OCI-M2 (cell line): ENCODE results near the gene LRPAP1.

Experiments
- DNase-seq: peaks from one replicate; lab custom pipeline; 2025; ENCODE audit not compliant: unreplicated experiment; lab: John Stamatoyannopoulos, UW

The LRPAP1 gene

DNA sequence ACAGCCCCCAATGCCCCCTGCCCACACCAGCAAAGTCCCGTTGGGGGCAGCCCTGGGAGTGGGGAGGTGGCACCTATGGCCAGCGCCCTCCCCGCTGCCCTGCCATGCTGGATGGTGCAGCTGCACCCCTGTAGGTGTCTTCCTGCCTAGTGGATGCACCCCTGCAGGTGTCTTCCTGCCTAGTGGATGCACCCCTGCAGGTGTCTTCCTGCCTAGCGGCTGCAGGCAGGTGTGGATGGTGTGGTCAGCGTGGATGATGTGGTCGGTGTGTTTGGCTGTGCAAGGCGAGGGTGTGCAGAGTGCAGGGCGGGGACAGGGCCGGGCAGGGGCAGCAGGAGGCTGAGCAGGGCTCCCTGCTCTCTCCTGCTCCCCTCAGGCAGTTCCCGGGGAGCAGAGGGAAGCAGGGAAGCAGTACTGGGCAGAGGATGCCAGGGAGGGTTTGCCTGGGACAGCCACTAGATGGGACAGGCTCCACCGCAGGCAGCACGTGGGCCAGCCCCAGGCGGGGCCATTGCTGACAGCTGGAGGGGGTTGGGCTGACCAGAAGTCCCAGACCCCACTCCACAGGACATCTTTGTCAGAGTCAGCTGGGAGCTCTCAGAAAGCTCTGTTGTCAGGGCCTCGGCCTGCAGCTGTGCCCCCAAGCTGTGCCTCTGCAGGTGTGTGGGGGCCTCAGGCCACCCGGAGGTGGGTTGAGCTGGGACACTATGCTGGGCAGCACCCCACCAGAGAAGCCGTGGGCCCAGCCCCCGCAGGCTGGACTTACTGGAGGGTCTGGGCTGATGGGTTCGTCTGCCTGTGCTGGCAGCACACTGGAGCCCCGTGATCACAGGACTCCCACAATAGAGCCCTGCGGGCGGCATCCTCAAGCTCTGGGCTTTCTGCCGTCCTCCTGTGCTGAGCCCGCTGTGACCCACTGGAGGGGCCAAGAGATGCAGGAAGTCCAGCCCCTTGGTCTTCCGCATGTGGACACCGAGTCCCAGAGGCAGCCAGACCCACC lies 45.4 kb downstream of the LRPAP1 start:
- DNase-seq = no peak

DNA sequence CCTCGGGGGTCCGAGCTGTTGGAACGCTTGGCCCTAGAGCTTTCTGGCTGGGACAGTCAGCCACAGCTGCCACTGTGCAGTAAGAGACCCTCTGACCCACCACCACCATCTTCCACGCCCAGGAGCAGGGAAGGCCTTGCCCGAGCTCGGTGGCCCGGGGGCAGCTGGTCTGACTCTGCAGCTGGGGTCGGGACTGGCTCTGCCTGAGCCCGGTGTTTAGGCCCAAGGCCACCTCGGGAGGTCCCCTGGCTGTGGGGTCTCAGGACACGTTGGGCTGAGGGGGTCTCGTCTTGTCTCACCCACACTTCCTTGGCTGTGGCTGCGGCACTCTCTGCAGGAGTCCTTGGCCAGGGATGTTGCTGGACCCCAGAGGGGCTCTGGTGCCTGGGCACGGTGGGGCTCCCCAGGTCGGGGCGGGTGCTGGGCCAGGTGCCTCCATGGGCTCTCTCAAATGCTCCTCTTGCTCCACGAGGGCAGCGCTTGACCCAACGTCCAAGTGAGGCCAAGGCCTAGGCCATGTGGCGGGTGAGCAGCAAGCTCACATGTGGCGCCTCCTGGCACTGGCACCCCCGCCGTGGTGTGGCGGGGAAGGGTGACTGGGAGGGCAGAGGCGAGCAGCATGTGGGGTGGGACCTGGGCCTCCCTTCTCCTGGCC lies 46.2 kb downstream of the LRPAP1 start:
- DNase-seq = no peak

DNA sequence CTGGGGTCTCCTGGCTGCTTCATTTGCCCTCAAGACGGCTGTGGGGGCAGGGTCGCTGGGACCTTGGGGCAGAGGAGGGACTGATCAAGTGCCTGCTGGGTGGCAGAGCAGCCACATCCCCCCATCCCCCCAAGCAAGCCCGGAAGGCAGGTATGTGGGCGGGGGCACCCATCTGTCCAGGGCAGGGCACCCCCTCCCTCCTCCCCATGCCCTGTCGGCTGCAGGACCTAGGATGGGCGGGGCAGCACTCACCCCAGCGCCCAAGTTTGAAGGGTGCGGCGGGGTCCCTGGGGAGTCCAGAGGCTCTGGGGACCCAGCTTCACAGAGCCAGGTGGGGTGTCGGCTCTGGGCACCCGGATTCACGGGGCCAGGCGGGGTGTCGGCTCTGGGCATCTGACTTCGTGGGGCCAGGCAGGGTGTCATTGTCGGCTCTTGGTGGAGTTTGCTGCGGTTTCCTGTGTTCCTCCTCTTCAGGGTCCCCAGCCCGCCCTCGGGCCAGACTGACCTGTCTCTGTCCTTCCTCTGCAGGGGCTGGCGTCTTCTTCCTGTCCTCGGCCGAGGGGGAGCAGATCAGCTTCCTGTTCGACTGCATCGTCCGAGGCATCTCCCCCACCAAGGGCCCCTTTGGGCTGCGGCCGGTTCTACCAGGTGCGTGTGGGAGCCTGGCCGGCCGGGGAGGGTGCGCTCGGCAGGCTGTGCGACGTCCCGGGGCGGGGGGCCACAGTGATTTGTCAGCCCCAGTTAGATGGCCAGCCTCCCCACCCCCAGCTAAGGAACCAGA lies 47.0 kb downstream of the LRPAP1 start:
- no peak for DNase-seq

DNA sequence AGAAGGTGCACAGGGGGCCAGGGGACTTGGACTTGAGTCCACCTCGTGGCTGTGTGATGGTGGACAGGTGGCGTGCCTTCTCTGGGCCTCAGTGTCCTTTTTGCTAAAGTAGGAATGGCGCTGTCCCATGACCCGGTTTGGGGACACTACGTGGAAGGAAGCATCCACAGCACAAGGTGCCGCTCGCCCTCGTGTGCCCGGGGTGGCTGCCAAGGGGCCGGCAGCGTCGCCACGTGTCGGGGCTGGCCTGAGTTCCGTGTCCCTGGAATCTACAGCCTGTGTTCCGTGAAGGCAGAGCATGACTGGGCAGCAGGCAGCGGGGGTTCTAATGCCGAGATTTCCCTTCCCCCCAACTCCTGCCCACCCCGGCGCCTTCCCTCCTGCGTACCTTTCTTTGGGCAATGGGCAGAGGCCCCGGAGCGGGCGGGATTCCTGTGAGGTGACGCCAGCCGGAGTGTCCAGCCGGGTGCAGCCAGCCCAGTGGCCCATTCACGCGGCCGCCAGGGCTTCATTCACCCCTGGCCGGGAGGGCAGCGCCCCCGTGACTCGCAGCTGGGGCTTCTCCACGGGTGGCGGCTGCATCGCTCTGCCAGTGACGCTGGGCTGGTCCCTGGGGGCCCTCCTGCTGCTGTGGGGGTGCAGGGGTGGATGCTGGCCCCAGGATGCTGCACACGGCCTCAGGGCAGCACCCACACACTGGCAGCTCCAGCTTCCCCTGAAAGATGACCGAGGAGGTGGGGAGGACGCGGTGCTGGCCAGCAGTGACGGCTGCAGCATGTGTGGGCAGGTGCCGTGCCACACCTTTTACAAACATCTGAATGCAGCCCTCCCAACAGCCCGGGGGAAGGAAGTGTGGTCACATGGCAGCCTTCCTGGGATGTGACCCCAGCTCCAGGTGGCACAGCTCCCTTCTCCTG lies 47.9 kb downstream of the LRPAP1 start:
- DNase-seq = no peak

DNA sequence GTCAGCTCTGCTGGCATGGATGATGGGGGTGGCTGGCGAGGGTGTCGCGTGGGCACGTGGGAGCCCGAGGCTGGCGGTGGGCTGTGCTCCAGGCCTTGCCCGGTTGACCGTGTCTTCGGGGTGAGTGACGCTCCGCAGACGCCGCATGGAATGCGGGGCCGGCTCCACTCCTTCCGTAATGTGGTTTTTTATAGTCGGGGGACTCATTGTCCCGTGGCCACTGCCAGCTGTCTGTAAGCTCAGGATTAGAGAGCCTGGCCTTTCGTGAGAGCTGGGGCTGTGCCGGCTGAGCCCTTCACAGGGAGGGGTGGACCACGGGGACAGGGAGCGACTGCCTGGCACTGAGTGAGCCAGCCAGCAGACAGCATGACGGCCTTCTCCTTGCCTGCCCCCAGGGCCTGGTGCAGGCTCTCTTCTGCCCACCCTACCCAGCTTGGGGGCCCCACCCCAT lies 48.7 kb downstream of the LRPAP1 start:
- DNase-seq = no peak

DNA sequence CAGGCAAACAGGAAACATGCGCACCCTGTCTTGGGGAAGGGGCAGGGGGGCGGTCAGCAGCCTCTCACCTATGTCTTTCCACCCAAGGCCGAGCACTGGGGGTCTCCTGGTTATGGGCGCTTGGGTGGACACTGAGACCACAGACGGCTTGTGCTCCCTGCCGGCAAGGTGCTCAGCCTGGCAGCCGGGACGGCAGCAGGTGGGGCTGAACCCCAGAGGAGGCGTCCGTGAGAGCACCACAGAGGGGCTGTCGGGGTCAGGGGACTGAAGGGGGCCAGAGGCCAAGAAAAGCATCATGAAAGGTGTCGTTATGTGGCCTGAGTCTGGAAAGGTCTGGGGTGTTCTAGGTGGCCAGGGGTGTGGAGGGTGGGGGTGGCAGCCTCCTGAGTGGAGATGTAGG lies 49.5 kb downstream of the LRPAP1 start:
- DNase-seq = no peak

DNA sequence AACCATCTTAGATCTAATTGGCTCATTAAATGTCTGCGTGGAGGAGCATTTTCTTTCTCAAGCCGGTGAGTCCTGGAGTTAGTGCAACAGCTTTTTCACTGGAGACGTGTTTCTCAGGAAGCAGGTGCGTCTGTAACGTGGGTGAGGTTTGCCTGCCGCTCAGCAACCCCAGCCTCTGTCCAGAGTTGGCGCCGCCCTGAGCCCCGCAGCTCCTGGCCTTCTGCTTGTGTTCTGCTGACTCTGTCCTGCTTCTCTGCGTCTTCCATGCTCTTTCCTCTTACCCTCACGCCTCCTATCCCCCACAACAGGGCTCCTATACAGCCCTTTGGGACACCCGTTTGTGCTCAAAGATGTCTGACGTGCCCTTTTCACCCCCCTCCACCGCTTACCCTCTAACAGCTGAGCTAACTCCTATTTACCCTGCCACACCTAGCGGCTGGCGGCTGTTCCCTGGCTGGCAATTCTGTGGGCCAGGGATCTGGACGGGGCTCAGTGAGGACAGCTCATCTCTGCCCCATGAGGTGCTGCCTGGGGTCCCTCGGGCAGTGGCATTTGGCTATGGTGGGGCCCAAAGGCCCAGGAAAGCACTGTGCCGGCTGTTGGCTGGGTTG lies 50.3 kb downstream of the LRPAP1 start:
- DNase-seq = no peak

DNA sequence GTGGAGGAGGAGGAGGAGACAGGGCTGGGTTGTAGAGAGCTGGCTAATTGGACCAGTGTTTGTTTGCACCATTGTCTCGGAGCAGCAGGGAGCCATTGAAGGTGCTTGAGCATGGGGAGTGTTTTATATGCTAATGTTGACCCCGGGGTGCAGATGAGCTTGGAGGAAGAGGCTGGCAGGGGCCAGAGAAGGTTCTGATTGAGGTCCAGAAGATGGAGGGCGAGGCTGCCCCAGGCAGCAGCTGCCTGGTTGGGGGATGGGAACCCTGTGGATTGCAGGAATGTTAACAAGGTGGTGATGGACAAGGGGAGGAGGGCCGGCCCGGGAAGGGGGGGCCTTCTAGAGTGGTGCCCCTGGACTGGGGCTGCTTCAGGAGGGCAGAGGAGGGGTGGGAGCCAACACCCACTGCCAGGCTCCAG lies 51.1 kb downstream of the LRPAP1 start:
- DNase-seq = no peak

DNA sequence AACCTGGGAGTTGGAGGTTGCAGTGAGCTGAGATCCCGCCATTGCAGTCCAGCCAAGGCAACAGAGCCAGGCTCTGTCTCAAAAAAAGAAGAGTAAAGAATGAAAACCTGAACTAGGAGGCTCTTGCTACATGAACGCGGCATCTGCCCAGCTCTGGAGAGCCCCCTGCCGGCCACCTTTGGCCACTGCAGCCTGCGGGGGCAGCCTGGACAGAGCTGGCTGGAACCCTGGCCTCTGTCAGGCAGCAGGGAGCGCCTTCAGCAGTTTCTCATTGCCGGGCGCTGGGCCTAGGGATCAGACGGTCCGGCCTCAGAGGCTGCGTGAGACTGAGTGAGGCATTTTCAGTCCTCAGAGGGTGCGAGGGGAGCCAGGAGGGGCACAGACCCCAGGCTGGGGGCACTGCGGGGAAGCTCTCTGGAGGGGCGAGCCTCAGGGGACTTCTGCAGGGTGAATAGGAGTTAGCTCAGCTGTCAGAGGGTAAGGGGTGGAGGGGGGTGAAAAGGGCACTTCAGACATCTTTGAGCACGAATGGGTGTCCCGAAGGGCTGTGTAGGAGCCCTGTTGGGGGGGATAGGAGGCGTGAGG lies 51.6 kb downstream of the LRPAP1 start:
- peak; percentile 20 for DNase-seq

DNA sequence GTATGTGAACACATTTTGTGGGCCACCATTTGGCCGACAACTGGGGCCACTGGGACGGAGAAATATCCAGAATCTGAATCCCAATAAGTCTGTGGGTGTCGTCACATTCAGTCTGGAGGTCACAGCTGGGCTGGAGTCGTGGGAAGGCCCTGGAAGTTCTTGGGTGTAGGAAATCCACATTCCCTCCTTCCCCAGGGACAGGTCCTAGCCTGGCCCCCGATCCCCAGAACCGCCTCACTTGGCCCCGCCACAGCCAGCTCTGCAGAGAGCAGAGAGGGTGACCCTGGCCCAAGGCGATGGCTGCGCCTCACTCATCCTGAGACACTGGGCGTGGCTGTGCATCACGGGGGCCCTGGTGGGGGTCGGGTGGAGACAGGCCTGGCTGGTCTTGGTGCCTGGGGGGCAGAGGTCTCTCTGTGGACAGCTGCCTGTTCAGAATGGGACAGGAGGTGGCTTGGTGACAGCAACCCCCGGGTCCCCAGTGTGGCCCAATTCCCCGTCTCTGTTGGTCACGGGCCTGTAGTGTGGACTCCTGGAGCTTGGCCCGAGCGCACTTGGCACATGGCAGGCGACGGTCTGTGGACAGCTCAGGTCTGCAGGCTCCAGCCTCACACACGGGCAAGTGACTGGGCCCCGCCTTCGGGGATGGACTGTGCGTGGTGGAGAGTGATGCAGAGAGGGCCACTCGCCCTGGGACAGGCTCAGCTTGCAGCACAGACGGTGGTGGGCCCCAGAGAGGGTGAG lies 52.7 kb downstream of the LRPAP1 start:
- no peak for DNase-seq

DNA sequence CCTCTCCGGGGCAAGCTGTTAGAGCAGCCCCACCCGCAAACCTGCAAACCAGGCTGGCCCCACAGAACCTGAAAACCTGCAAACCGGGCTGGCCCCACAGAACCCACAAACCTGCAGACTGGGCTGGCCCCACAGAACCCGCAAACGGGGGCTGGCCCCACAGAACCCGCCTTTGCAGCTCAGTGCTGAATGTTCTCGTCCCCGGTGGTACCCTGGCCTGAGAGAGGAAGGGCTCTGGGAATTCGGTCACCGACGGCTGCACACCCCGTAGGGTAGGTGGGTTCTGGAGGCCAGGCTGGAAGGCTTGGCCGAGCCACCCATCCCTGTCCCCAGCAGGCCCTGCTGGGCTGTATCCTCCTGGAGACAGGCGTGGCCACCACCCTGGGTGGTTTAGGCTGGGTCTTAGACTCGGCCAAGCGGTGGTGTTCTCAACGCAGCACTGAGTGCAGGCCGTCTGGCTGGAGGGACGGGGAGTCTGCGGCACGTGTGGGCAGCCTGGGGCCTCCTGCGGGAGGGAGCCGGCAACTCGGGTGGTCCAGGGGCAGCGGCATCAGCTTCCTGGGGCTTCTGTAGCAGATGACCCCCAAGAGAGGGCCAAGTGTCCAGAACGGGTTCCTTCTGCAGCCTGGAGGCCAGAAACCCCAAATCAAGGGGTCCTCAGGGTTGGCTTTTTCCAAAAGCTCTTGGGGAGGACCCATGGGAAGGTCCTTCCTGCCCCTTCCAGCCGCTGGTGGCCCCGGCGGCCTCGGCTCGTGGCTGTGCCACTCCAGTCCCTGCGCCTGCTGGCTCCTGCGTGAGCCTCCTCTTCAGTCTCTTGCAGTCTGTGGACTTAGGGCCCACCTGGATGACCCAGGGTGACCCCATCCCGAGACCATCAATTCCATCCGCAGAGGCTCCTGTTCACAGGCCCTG lies 53.5 kb downstream of the LRPAP1 start:
- DNase-seq = no peak

DNA sequence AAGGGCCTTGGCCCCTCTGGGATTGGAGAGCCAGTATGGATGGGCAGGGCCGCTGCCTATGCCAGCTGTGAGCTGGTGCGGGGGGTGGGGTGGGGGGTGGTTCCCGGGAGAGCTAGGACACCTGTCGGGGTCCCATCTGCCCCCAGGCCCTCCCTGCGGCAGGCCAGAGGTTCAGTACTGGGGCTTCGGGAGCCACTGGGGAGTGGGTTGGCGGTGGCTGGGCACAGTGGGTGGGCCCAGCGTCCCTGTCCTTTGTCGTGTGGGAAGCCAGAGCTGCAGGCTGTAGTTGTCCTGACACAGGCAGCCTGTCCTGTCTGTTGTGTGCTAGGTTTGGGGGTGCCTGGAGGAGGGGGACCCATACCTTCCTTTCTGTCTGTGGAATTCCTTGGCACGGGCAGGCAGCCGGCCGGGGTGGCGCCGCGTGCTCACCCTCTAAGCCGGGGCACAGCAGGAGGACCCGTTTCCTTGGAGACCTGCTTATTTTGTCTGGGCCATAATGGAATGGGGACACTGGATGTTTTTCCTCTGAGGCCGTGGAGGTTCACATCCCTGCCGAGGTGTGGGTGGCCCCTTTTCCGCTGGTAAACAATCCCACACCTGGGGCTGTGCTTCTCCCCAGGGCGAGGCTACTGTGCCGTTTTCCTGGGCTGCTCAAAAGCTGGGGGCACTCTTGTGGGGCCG lies 54.3 kb downstream of the LRPAP1 start:
- no peak for DNase-seq

DNA sequence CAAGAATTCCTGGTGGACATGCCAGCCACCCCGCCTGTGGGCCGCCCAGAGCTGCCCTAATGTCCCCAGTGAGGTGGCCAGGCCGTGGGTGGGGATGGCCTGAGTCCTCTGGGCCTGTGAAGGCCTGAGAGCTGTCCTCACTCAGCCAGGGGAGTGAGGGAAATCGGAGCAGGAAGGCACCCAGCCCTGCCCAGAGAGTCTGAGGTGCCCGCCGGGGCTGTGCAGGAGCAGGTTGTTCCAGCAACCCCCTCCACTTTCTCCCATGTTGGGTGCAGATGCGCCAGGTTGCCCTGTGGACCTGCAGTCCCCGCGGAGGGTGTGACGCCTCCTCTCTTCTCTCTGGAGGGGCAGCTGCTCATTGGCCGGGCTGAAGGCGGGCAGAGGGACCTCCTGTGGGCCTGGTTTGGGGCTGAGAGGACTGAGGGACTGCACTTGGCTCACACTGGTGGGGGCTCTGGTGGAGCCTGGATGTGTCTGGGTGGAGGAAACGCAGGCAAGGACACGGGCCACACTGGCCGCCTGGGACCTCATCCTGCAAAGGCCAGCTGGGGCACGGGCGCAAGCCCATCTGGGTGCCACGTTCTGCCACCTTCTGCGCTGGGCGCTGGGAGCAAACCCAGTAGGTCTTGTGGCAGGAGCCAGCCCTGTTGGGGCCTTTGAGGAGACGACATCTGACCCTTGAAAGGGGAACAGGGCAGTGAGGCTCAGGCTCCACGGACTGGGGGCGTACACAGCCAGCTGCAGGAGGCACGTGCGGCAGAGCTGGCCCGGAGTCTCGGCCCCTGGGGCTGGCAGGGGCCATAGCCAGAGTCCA lies 55.1 kb downstream of the LRPAP1 start:
- no peak for DNase-seq

DNA sequence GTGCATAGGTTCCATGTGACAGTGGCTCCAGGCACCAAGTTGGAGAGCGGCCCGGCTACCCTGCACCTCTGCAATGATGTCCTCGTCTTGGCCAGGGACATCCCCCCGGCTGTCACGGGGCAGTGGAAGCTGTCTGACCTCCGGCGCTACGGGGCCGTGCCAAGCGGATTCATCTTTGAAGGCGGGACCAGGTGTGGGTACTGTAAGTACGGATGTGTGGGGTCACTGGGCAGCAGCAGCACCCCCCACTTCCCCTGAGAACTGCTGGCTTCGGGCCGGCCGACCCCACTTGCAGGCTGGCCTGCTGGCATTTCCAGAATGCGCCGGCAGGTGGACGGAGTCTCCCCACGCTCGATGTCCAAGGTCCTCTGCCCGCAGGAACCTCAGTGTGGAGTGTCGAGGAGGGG lies 55.9 kb downstream of the LRPAP1 start:
- no peak for DNase-seq

DNA sequence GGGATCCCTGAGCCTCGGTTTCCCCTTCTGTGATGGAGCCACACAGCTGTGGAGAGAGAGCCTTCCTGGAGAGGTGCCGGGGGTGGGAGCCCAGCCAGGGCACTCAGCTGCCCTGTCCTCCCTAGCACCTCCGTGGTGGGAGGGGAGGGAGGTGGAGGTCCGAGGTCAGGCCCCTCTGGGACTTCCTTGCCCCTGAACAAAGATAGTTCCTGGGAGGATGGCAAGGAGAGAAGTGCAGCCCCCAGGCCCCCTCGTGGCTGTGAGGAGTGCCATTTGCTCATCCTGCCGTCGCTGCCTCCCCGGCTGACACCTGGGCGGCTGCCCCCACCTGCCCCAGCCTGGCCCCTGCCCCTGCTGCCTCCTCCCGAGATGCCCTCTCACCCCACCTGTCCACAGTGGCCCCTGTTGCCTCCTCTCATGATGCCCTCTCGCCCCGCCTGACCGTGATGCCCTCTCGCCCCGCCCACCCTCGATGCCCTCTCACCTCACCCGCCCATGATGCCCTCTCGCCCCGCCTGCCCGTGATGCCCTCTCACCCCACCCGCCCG lies 56.4 kb downstream of the LRPAP1 start:
- DNase-seq = no peak

DNA sequence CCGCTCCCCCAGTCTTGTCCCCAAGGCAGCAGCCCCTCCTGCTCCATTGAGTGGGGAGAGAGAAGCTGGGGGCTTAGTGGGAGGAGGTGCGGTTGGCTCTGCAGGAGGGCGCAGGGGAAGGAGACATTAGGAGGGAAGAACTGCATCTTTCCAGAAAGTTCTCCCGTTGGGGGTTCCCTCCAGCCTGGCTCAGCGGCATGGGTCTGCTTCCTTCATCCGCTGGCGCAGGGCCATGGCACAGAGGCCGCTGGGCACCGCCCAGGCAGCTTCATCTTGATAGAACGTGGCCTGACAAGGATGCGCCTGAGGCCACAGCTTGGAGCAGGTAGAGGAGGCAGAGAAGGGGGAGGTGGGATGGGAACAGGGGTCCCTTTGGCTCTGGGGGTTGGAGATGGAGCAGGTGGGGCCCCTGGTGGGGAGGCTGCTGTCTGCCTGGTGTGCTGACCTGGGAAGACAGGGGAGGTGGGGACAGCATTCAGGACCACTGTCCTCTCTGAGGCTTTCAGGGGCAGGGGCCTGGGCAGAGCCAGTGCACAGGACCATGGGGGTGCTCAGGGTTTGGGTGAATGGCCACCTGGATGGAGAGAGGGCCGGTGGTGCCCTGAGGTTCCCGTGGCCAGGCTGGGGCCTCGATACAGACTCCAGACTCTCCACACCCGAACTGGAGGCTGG lies 57.0 kb downstream of the LRPAP1 start:
- no peak for DNase-seq
